Measurements from ENCODE around the gene IFNA5. TPM values are rescaled to one million over a fixed set of nuclear protein-coding genes. Genes with fewer than 3 reads are reported as not detected.

Gene IFNA5
- total RNA-seq, 1 donor from 2014 or later = not detected

DNA sequence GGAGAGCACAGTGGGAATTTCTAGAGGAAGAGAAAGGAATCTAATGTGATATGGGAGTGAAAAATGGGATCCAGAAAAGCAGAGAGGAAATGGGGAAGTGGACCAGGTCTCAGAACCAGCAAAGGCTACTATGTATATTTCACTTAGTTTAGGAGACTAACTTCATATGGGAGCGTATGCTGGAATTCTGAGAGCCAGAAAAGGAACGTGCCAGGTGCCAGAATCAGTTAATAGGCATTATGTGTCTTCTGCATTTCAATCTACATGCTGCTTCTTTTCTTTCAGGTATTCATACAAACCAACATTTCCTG lies 36.8 kb downstream of the IFNA5 start:
- DNase-seq (ENCODE audit: low read depth) (no peak), FAIRE-seq (no peak)
- H3K4me3 ChIP-seq (ENCODE audit: insufficient read depth, low read depth, low read length) = no peak overlapping the region
- H3K9ac ChIP-seq (ENCODE audit: low read length) = no peak overlapping the region
- no peaks in the 10 kb centered on the region for H3K79me2 ChIP-seq (ENCODE audit: insufficient read depth, low read length)
- no peak overlapping the region for H3K27ac ChIP-seq (ENCODE audit: low read depth, low read length)
- no peak for TF ChIP-seq EZH2 (IDR thresholded peaks at IDR 0.05; ENCODE audit: insufficient read depth, low read length)
- TF ChIP-seq, protein P1, sequence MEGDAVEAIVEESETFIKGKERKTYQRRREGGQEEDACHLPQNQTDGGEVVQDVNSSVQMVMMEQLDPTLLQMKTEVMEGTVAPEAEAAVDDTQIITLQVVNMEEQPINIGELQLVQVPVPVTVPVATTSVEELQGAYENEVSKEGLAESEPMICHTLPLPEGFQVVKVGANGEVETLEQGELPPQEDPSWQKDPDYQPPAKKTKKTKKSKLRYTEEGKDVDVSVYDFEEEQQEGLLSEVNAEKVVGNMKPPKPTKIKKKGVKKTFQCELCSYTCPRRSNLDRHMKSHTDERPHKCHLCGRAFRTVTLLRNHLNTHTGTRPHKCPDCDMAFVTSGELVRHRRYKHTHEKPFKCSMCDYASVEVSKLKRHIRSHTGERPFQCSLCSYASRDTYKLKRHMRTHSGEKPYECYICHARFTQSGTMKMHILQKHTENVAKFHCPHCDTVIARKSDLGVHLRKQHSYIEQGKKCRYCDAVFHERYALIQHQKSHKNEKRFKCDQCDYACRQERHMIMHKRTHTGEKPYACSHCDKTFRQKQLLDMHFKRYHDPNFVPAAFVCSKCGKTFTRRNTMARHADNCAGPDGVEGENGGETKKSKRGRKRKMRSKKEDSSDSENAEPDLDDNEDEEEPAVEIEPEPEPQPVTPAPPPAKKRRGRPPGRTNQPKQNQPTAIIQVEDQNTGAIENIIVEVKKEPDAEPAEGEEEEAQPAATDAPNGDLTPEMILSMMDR (IDR thresholded peaks at IDR 0.05; ENCODE audit: insufficient read depth, low read depth, low read length) = no peak
- H3K36me3 ChIP-seq (ENCODE audit: insufficient read depth, low read length) = no peaks in the 10 kb centered on the region
- no peak overlapping the region for H3K4me2 ChIP-seq (ENCODE audit: low read length)
- Mint-ChIP-seq H3K36me3 (ENCODE audit: low read depth, unreplicated experiment) (no peaks in the 10 kb centered on the region), H3K9me3 (ENCODE audit: unreplicated experiment) (peaks cover 7% of the 10 kb centered on the region), H3K27me3 (ENCODE audit: low read depth, unreplicated experiment) (peaks cover 43% of the 10 kb centered on the region), H3K4me3 (ENCODE audit: unreplicated experiment) (no peak overlapping the region), H3K4me1 (ENCODE audit: low read depth, unreplicated experiment) (no peaks in the 10 kb centered on the region), H3K27ac (ENCODE audit: unreplicated experiment) (no peak overlapping the region)
- no peaks in the 10 kb centered on the region for H3K4me1 ChIP-seq (ENCODE audit: insufficient read depth, low read length)
- no peaks in the 10 kb centered on the region for H3K9me3 ChIP-seq (ENCODE audit: insufficient read depth, low read depth, low read length)
- no peak overlapping the region for H2AFZ ChIP-seq (ENCODE audit: low read depth, low read length)
- no peaks in the 10 kb centered on the region for H4K20me1 ChIP-seq (ENCODE audit: insufficient read depth, low read length)
- H3K27me3 ChIP-seq (ENCODE audit: insufficient read depth, low read length) = peaks cover 18% of the 10 kb centered on the region

DNA sequence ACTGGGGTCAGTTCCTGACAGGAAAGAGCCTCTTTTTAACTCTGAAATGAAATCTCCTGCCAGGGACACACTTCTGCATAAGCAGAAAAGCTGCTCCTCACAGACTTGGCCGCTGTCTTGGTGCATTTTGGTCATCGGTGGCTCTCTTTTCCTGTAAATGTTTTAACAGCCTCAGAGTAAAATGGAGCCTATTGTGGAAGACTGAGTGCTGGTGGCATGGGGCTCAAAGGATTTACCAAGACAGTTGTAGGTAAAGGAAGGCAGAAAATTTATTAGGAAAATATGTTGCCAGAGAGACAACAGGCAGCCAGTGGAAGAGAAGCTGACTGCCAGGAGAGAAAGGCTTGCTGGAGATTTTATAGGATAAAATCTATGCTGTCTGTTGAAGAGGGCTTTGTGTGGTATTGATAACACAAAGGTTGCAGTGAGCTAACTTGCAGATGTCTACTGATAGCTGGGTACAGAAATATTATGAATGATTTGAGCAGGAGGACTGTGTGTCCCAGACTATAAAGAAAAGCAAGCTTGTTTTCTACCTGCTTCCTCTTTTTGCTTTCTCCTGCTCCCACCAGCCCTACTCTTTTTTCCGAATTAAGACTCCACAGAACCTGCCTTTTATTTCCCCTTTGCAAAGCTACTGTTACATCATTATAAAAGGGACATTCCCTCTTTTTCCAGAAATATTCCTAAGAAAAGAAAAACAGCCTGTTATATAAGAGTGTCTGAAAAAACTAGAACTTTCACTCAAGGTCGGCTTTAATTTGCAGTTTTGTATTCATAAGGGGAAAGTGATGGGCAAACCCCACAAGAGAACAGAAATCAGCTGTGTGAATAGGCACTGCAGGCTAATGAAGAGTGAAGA lies 37.4 kb downstream of the IFNA5 start:
- no peak overlapping the region for H3K4me3 Mint-ChIP-seq (ENCODE audit: unreplicated experiment)
- no peak overlapping the region for H3K4me3 ChIP-seq (ENCODE audit: insufficient read depth, low read depth, low read length)
- peaks cover 42% of the 10 kb centered on the region for H3K27me3 Mint-ChIP-seq (ENCODE audit: low read depth, unreplicated experiment)
- no peak overlapping the region for H3K27ac ChIP-seq (ENCODE audit: low read depth, low read length)
- H3K27ac Mint-ChIP-seq (ENCODE audit: unreplicated experiment) = no peak overlapping the region
- no peak for TF ChIP-seq EZH2 (IDR thresholded peaks at IDR 0.05; ENCODE audit: insufficient read depth, low read length)
- TF ChIP-seq, protein P1 (IDR thresholded peaks at IDR 0.05; ENCODE audit: insufficient read depth, low read depth, low read length) = no peak
- H2AFZ ChIP-seq (ENCODE audit: low read depth, low read length) = no peak overlapping the region
- H3K36me3 ChIP-seq (ENCODE audit: insufficient read depth, low read length) = no peaks in the 10 kb centered on the region
- no peak overlapping the region for H3K4me2 ChIP-seq (ENCODE audit: low read length)
- H3K9me3 ChIP-seq (ENCODE audit: insufficient read depth, low read depth, low read length) = no peaks in the 10 kb centered on the region
- peaks cover 18% of the 10 kb centered on the region for H3K27me3 ChIP-seq (ENCODE audit: insufficient read depth, low read length)
- peaks cover 7% of the 10 kb centered on the region for H3K9me3 Mint-ChIP-seq (ENCODE audit: unreplicated experiment)
- no peaks in the 10 kb centered on the region for H3K79me2 ChIP-seq (ENCODE audit: insufficient read depth, low read length)
- H3K4me1 Mint-ChIP-seq (ENCODE audit: low read depth, unreplicated experiment) = no peaks in the 10 kb centered on the region
- H3K36me3 Mint-ChIP-seq (ENCODE audit: low read depth, unreplicated experiment) = no peaks in the 10 kb centered on the region
- FAIRE-seq = no peak
- no peak for DNase-seq (ENCODE audit: low read depth)
- no peaks in the 10 kb centered on the region for H3K4me1 ChIP-seq (ENCODE audit: insufficient read depth, low read length)
- H4K20me1 ChIP-seq (ENCODE audit: insufficient read depth, low read length) = no peaks in the 10 kb centered on the region
- no peak overlapping the region for H3K9ac ChIP-seq (ENCODE audit: low read length)

Data from astrocyte (in vitro differentiated cells and primary cell).